ENCODE results near the gene PCGF6.
"Not testable (repeated sequence)": the region's sequence is repeated elsewhere in the genome, so short reads cannot be mapped to it uniquely, and the experiment has no call there.

PCGF6 gene

DNA sequence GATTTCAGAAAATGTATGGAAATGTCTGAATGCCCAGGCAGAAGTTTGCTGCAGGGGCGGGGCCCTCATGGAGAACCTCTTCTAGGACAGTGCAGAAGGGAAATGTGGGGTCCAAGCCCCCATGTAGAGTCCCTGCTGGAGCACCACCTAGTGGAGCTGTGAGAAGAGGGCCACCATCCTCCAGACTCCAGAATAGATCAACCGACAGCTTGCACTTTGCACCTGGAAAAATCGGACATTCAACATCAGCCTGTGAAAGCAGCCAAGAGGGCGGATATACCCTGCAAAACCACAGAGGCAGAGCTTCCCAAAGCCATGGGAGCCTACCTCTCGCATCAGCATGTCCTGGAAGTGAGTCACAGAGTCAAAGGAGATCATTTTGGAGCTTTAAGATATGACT lies 91.0 kb downstream of the PCGF6 start:
- no peak overlapping the region for H3K27ac Mint-ChIP-seq
- H3K4me3 Mint-ChIP-seq = no peak overlapping the region
- H3K4me1 Mint-ChIP-seq (ENCODE audit: low read depth) = no peaks in the 10 kb centered on the region
- peaks cover 12% of the 10 kb centered on the region for H3K27me3 Mint-ChIP-seq
- no peaks in the 10 kb centered on the region for H3K36me3 Mint-ChIP-seq (ENCODE audit: low read depth)
- H3K9me3 Mint-ChIP-seq = peaks cover 28% of the 10 kb centered on the region
- intact Hi-C loops (cut with micrococcal nuclease) = no loop called here

DNA sequence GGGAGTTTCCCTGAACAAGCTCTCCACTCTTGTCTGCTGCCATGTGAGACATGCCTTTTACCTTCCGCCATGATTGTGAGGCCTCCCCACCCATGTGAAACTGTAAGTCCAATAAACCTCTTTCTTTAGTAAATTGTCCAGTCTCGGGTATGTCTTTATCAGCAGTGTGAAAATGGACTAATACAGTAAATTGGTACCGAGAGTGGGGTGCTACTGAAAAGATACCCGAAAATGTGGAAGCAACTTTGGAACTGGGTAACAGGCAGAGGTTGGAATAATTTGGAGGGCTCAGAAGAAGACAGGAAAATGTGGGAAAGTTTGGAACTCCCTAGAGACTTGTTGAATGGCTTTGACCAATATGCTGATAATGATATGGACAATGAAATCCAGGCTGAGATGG lies 92.0 kb downstream of the PCGF6 start:
- H3K4me1 Mint-ChIP-seq (ENCODE audit: low read depth); H3K27ac Mint-ChIP-seq; H3K27me3 Mint-ChIP-seq; H3K4me3 Mint-ChIP-seq; H3K36me3 Mint-ChIP-seq (ENCODE audit: low read depth); intact Hi-C loops (cut with micrococcal nuclease): not testable (repeated sequence)
- H3K9me3 Mint-ChIP-seq = peaks cover 28% of the 10 kb centered on the region

DNA sequence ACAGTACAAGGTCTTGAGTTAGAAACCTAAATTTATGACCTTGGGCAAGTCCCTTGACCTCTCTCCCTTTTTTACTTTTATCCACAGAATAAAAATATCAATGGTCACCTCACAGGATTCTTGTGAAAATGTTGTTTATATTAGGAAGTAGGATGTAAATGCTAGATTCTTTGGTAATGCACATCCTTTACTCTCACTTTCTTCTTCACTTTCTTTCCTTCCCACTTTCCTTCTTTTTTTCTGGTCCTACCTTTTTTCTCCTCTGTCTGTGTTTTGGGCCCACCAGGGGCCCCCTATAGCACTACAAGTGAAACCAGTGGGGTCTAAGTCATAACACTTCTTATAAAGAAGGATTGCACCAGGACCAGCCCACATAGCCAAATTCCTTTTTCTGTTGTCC lies 93.1 kb downstream of the PCGF6 start:
- H3K4me1 Mint-ChIP-seq (ENCODE audit: low read depth) = no peaks in the 10 kb centered on the region
- no peaks in the 10 kb centered on the region for H3K27me3 Mint-ChIP-seq
- H3K4me3 Mint-ChIP-seq = no peak overlapping the region
- intact Hi-C loops (cut with micrococcal nuclease) = no loop called here
- no peaks in the 10 kb centered on the region for H3K36me3 Mint-ChIP-seq (ENCODE audit: low read depth)
- no peak overlapping the region for H3K27ac Mint-ChIP-seq
- peaks cover 28% of the 10 kb centered on the region for H3K9me3 Mint-ChIP-seq

- intact Hi-C loops (cut with micrococcal nuclease) = no loop called here
- Mint-ChIP-seq H3K9me3 (peaks cover 28% of the 10 kb centered on the region), H3K4me1 (ENCODE audit: low read depth) (no peaks in the 10 kb centered on the region), H3K27me3 (no peaks in the 10 kb centered on the region), H3K27ac (no peak overlapping the region), H3K4me3 (no peak overlapping the region), H3K36me3 (ENCODE audit: low read depth) (no peaks in the 10 kb centered on the region)
Measured at GRCh38 chr10:103256613-103257012, 94.3 kb downstream of the PCGF6 start.

- Mint-ChIP-seq H3K27ac (no peak overlapping the region), H3K27me3 (no peaks in the 10 kb centered on the region), H3K9me3 (peaks cover 20% of the 10 kb centered on the region), H3K4me1 (ENCODE audit: low read depth) (no peaks in the 10 kb centered on the region), H3K4me3 (no peak overlapping the region), H3K36me3 (ENCODE audit: low read depth) (no peaks in the 10 kb centered on the region)
- intact Hi-C loops (cut with micrococcal nuclease) = no loop called here
Measured at GRCh38 chr10:103254538-103255325, 96.2 kb downstream of the PCGF6 start.

GRCh38 chr10:103254113-103254512 lies 96.8 kb downstream of the PCGF6 start:
- Mint-ChIP-seq H3K9me3 (peaks cover 14% of the 10 kb centered on the region), H3K27me3 (no peaks in the 10 kb centered on the region), H3K27ac (no peak overlapping the region), H3K36me3 (ENCODE audit: low read depth) (no peaks in the 10 kb centered on the region), H3K4me3 (no peak overlapping the region), H3K4me1 (ENCODE audit: low read depth) (no peaks in the 10 kb centered on the region)
- intact Hi-C loops (cut with micrococcal nuclease) = no loop called here
